SU-DHL-6 (cell line): ENCODE results near the gene DIP2C.

Source experiments
- H2AFZ ChIP-seq: fragments of 200-600 bp; sonication (generic); 2 replicates; pipeline ENCODE4 v1.6.1; 2014; ENCODE audit warnings: low read depth, mild to moderate bottlenecking, moderate library complexity, mixed read lengths, antibody characterized with exemption, low read length; ENCODE audit not compliant: severe bottlenecking
- H3F3A ChIP-seq: fragments of 200-600 bp; shearing (Covaris generic); 2 replicates; pipeline ENCODE4 v1.6.0; 2016; ENCODE audit warnings: antibody characterized with exemption, mild to moderate bottlenecking; ENCODE audit not compliant: insufficient read depth
- H3K27ac ChIP-seq: fragments of 200-600 bp; sonication (generic); 2 replicates; pipeline ENCODE4 v1.5.1; 2016; ENCODE audit warnings: low read depth, mild to moderate bottlenecking, low read length, moderate library complexity, mixed read lengths
- H3K27me3 ChIP-seq: fragments of 200-600 bp; sonication (generic), shearing (Covaris generic); 2 replicates; pipeline ENCODE4 v1.6.0; 2014; ENCODE audit warnings: mild to moderate bottlenecking, low read length
- H3K36me3 ChIP-seq: fragments of 200-600 bp; sonication (generic); 2 replicates; pipeline ENCODE4 v1.6.1; 2014; ENCODE audit warnings: mild to moderate bottlenecking, low read length, mixed read lengths
- H3K4me2 ChIP-seq: fragments of 300-600, 200-600 bp; shearing (Covaris generic), sonication (generic); 2 replicates; pipeline ENCODE4 v1.6.0; 2014; ENCODE audit warnings: low read length, low read depth, mild to moderate bottlenecking; ENCODE audit not compliant: poor library complexity, severe bottlenecking
- H3K4me3 ChIP-seq: fragments of 200-600 bp; sonication (generic); 2 replicates; pipeline ENCODE4 v1.5.1; 2014; ENCODE audit warnings: antibody characterized with exemption, low read length, mild to moderate bottlenecking, mixed read lengths; ENCODE audit not compliant: insufficient read depth, poor library complexity, severe bottlenecking
- H3K79me2 ChIP-seq: fragments of 200-600 bp; sonication (generic); 2 replicates; pipeline ENCODE4 v1.6.1; 2014; ENCODE audit warnings: mild to moderate bottlenecking, low read length, moderate library complexity; ENCODE audit not compliant: insufficient read depth
- H3K9ac ChIP-seq: fragments of 200-600 bp; sonication (generic); 2 replicates; pipeline ENCODE4 v1.7.0; 2014; ENCODE audit warnings: mild to moderate bottlenecking, low read length
- H3K9me2 ChIP-seq: fragments of 200-600 bp; sonication (generic); replicated peaks from 2 replicates; pipeline ENCODE4 v1.6.1; 2014; ENCODE audit warnings: low read length; ENCODE audit not compliant: insufficient read depth
- H3K9me3 ChIP-seq: fragments of 200-600 bp; sonication (generic); 2 replicates; pipeline ENCODE4 v1.6.1; 2014; ENCODE audit warnings: low read length, mixed read lengths; ENCODE audit not compliant: insufficient read depth
- H4K20me1 ChIP-seq: fragments of 200-600 bp; sonication (generic); 2 replicates; pipeline ENCODE4 v1.6.1; 2014; ENCODE audit warnings: low read depth, mild to moderate bottlenecking, antibody characterized with exemption, low read length, moderate library complexity, mixed read lengths
- EZH2phosphoT487 ChIP-seq: fragments of 200-600 bp; sonication (generic), shearing (Covaris generic); conservative IDR thresholded peaks from 2 replicates; pipeline ENCODE4 v1.6.1; 2018; ENCODE audit warnings: mild to moderate bottlenecking, antibody characterized with exemption, low read length, moderate library complexity, mixed read lengths
- TF ChIP-seq, protein P1 (sequence below): fragments of 200-600 bp; sonication (generic); IDR thresholded peaks from one replicate; pipeline ENCODE4 v1.5.1; 2017; ENCODE audit warnings: antibody characterized with exemption, mild to moderate bottlenecking, low read length, moderate library complexity; ENCODE audit not compliant: insufficient read depth, poor library complexity, severe bottlenecking

DIP2C gene

DNA sequence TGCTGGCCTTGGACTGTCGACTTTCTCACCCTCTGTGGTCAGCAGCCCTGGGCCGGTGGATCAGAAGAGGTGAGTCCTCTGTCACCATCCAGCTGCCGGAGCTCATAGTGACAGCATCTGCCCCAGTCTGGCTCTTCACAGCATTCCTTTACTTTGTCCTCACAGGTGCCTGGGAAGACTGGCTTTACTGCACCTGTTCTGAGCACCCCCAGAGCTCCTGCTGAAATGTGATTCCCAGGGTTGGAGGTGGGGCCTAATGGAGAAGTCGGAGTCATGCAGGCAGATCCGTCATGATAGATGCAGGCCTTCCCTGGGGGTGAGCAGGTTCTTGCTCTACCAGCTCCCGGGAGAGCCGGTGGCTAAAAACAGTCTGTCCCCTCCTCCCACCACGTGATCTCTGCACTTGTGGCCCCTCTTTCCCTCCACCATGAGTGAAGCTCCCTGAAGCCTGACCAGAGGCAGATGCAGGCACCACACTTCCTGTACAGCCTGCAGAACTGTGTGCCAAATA lies 382.7 kb downstream of the DIP2C start:
- Histone ChIP-seq H4K20me1 (no peaks in the 10 kb centered on the region), H3K9ac (no peak overlapping the region), H3F3A (no peaks in the 10 kb centered on the region), H3K27me3 (no peaks in the 10 kb centered on the region), H3K79me2 (no peaks in the 10 kb centered on the region), H3K36me3 (no peaks in the 10 kb centered on the region), H3K4me2 (peak overlapping the region; percentile 30), H2AFZ (no peak overlapping the region), H3K4me3 (no peak overlapping the region), H3K27ac (0 out of 2 replicates have a peak overlapping the region, but pooled peaks have one; percentile 1), H3K9me3 (no peaks in the 10 kb centered on the region), H3K9me2 (no peaks in the 10 kb centered on the region)
- TF ChIP-seq EZH2phosphoT487 = no peak
- TF ChIP-seq, protein P1, sequence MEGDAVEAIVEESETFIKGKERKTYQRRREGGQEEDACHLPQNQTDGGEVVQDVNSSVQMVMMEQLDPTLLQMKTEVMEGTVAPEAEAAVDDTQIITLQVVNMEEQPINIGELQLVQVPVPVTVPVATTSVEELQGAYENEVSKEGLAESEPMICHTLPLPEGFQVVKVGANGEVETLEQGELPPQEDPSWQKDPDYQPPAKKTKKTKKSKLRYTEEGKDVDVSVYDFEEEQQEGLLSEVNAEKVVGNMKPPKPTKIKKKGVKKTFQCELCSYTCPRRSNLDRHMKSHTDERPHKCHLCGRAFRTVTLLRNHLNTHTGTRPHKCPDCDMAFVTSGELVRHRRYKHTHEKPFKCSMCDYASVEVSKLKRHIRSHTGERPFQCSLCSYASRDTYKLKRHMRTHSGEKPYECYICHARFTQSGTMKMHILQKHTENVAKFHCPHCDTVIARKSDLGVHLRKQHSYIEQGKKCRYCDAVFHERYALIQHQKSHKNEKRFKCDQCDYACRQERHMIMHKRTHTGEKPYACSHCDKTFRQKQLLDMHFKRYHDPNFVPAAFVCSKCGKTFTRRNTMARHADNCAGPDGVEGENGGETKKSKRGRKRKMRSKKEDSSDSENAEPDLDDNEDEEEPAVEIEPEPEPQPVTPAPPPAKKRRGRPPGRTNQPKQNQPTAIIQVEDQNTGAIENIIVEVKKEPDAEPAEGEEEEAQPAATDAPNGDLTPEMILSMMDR = no peak

DNA sequence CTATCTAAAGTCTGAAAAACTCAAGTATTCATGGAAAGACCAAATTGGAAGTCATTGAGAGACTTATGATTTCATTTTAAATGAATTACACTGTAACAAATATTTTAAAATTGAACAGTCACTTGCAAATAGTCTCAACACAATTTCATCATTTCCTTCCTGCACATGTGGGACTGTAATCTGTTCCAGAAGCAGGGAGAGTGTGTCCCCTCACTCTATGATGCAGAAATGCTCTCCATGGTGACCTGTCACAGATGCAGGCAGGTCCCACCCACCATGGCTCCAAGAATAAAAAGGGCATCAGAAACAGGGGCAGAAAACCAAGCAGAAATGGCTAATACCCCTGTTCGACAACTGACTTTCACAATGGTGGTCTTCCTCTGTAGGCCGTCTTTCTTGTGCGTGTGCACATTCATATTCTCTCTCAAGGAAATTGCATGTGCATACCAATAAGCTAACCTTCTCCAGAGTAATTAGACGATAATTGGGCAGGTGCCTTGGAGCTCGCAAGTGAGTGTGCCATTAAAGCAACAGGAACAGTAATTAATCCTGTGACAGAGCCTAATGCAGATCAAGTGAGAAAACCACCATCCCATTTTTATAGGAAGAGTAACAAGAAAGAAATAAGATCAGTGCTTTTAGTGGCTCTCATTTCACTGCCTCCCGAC lies 383.3 kb downstream of the DIP2C start:
- Histone ChIP-seq H3K9me2 (no peaks in the 10 kb centered on the region), H3K9ac (no peak overlapping the region), H3K36me3 (no peaks in the 10 kb centered on the region), H3K9me3 (no peaks in the 10 kb centered on the region), H2AFZ (no peak overlapping the region), H3K4me2 (no peak overlapping the region), H3K27ac (0 out of 2 replicates have a peak overlapping the region, but pooled peaks have one; percentile 1), H3K79me2 (no peaks in the 10 kb centered on the region), H3F3A (no peaks in the 10 kb centered on the region), H3K27me3 (no peaks in the 10 kb centered on the region), H4K20me1 (no peaks in the 10 kb centered on the region), H3K4me3 (no peak overlapping the region)
- TF ChIP-seq, protein P1 = no peak
- no peak for TF ChIP-seq EZH2phosphoT487

DNA sequence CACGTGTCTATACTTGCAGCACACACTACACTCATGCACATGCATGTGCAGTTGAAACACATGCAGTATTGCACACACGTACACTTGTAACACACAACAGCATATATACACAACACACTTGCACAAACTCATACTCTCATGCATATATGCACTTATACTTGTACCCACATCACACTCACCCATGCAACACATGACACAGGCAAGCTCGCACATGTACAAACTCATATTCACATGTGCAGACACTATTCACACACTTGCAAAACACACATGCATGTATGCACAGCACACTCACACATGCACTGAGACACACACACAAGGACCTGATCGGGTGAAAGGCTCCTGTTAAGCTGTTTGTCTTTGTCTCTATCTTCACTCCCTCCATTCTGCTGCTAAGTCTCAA lies 384.4 kb downstream of the DIP2C start:
- Histone ChIP-seq H3K9me3 (no peaks in the 10 kb centered on the region), H3K27me3 (no peaks in the 10 kb centered on the region), H4K20me1 (no peaks in the 10 kb centered on the region), H3K4me3 (no peak overlapping the region), H3K4me2 (no peak overlapping the region), H3K9ac (no peak overlapping the region), H3F3A (no peaks in the 10 kb centered on the region), H3K36me3 (no peaks in the 10 kb centered on the region), H3K27ac (no peak overlapping the region), H3K9me2 (no peaks in the 10 kb centered on the region), H3K79me2 (no peaks in the 10 kb centered on the region), H2AFZ (no peak overlapping the region)
- TF ChIP-seq, protein P1 = no peak
- TF ChIP-seq EZH2phosphoT487 = no peak
